HFFc6 (cell line): Measurements from ENCODE around the gene FHIT. TPM values are rescaled to one million over a fixed set of nuclear protein-coding genes. Genes with fewer than 3 reads are reported as not detected.

Experiments
- DNase-seq: peaks from one replicate; pipeline ENCODE4 v3.0.0-alpha.2; 2018
- H3K27ac Mint-ChIP-seq: 2 replicates; pipeline ENCODE4 v1.8.0; 2020; ENCODE audit warnings: mild to moderate bottlenecking, mixed read lengths
- H3K27me3 Mint-ChIP-seq: 2 replicates; pipeline ENCODE4 v1.8.0; 2021; ENCODE audit warnings: mild to moderate bottlenecking, moderate library complexity, mixed read lengths; ENCODE audit not compliant: insufficient read depth
- H3K36me3 Mint-ChIP-seq: 2 replicates; pipeline ENCODE4 v1.8.0; 2021; ENCODE audit warnings: low read depth, mixed read lengths
- H3K4me1 Mint-ChIP-seq: 2 replicates; pipeline ENCODE4 v1.8.0; 2020; ENCODE audit warnings: low read depth, mixed read lengths
- H3K4me3 Mint-ChIP-seq: 2 replicates; pipeline ENCODE4 v1.8.0; 2020; ENCODE audit warnings: mild to moderate bottlenecking, moderate library complexity, mixed read lengths
- H3K9me3 Mint-ChIP-seq: 2 replicates; pipeline ENCODE4 v1.8.0; 2020; ENCODE audit warnings: mild to moderate bottlenecking, mixed read lengths
- CTCF ChIP-seq: fragments of 200-600 bp; sonication (generic); IDR thresholded peaks from 2 replicates; pipeline ENCODE4 v1.5.0; 2021; ENCODE audit warnings: antibody characterized with exemption, mild to moderate bottlenecking
- total RNA-seq, 6 experiments: library from RNA; stranded (reverse); fragmentation: NEBNext Ultra II Directional; extraction: Animal tissue kit (Norgen Biotek cat#: 25700); gene quantifications; 2 replicates in 1 of 6; 3 replicates in 5 of 6; pipeline ENCODE4 v1.2.3, GENCODE V29; 2021

FHIT gene
- total RNA-seq, 6 experiments from 2014 or later, result 0.33 to 0.38 TPM; not detected in 4

- Mint-ChIP-seq H3K27ac (no peak overlapping the region), H3K4me3 (no peak overlapping the region), H3K4me1 (no peaks in the 10 kb centered on the region), H3K36me3 (no peaks in the 10 kb centered on the region), H3K9me3 (no peaks in the 10 kb centered on the region; the same call in 1 of the 2 replicates), H3K27me3 (peaks cover 1% of the 10 kb centered on the region; the same call in 1 of the 2 replicates)
- TF ChIP-seq CTCF, result no peak
- DNase-seq, result no peak
Observed at GRCh38 chr3:60919296-60919695, 332.0 kb downstream of the FHIT start.

- Mint-ChIP-seq H3K27me3 (no peaks in the 10 kb centered on the region; the same call in 1 of the 2 replicates), H3K36me3 (no peaks in the 10 kb centered on the region), H3K4me1 (no peaks in the 10 kb centered on the region), H3K4me3 (no peak overlapping the region), H3K9me3 (no peaks in the 10 kb centered on the region; the same call in 1 of the 2 replicates), H3K27ac (no peak overlapping the region)
- no peak for DNase-seq
- TF ChIP-seq CTCF, result no peak
Observed at GRCh38 chr3:60917141-60917540, 334.1 kb downstream of the FHIT start.

GRCh38 chr3:60916546-60916945, 334.7 kb downstream of the FHIT start:
- no peaks in the 10 kb centered on the region for H3K36me3 Mint-ChIP-seq
- no peak for TF ChIP-seq CTCF
- DNase-seq, result no peak
- H3K4me1 Mint-ChIP-seq, result no peaks in the 10 kb centered on the region
- H3K4me3 Mint-ChIP-seq, result no peak overlapping the region
- no peaks in the 10 kb centered on the region; the same call in 1 of the 2 replicates for H3K27me3 Mint-ChIP-seq
- no peak overlapping the region for H3K27ac Mint-ChIP-seq
- no peaks in the 10 kb centered on the region; the same call in 1 of the 2 replicates for H3K9me3 Mint-ChIP-seq

- Mint-ChIP-seq H3K27me3 (peaks cover 1% of the 10 kb centered on the region; the same call in 1 of the 2 replicates), H3K36me3 (no peaks in the 10 kb centered on the region), H3K4me1 (no peaks in the 10 kb centered on the region), H3K4me3 (no peak overlapping the region), H3K27ac (no peak overlapping the region), H3K9me3 (no peaks in the 10 kb centered on the region; the same call in 1 of the 2 replicates)
- TF ChIP-seq CTCF, result no peak
- no peak for DNase-seq
Observed at GRCh38 chr3:60913474-60913873, 337.8 kb downstream of the FHIT start.

- H3K9me3 Mint-ChIP-seq, result no peaks in the 10 kb centered on the region; the same call in 1 of the 2 replicates
- no peaks in the 10 kb centered on the region for H3K36me3 Mint-ChIP-seq
- no peak overlapping the region for H3K4me3 Mint-ChIP-seq
- H3K27me3 Mint-ChIP-seq, result peaks cover 3% of the 10 kb centered on the region; the same call in 1 of the 2 replicates
- no peak overlapping the region for H3K27ac Mint-ChIP-seq
- no peak for DNase-seq
- no peak for TF ChIP-seq CTCF
- no peaks in the 10 kb centered on the region for H3K4me1 Mint-ChIP-seq
Observed at GRCh38 chr3:60912876-60913275, 338.4 kb downstream of the FHIT start.
